ENCODE measurements around the gene ZMYND10. TPM values are rescaled to one million over a fixed set of nuclear protein-coding genes. Genes with fewer than 3 reads are reported as not detected.

The ZMYND10 gene
- total RNA-seq = 1 to 10 TPM; 5.0 to 5.1 TPM

DNA sequence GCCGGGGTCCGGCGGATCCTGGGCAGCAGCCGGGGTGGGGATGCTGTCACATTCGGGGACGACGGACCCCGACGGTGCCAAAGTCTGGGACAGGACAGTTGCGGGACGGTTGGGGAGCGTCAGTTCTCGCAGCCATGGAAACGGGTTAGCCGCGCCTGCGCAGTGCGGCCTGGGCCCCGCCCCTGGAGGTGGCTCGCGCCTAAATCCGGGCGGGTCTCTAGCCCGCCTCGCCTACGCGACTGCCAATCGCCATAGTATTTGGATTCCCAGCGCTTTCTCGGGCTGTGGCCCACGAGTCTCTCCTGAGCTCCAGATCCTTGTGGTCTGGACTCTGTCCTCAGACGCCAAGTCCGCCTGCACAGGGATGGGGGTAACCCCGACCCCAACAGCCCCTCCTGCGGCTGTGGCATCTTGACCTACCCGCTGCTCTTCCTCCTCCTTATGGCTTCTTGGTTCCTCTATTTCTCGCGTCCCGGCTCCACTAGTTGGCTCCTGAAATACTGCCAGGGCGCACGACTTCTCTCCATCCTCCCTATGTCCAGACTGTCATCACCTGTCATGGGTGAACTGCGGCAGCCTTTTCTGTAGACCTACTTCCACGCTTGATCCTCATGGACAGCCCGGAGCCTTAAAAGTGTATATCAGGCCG is at the start of gene ZMYND10:
ZMYND10 (minus strand) TSS at position 147 of the 649 bp plus-strand sequence. CDS start 153 bp downstream, outside the sequence.
- ChIA-PET CTCF (interaction anchor here (1.3 to 5.9 kb wide), 5 partner anchors 9 to 266 kb away, joined by 3 to 31 read pairs (median 4); partner anchors contain the start of gene CISH), POLR2A (interaction anchor here (1.0 to 4.3 kb wide), 2 partner anchors 8 to 11 kb away, joined by 3 to 25 read pairs; no protein-coding TSS in a partner anchor)
- Mint-ChIP-seq H3K4me3 (peak within 1 kb of the TSS; percentile 60), H3K27ac (peak within 1 kb of the TSS; percentile 62), H3K36me3 (ENCODE audit: low read depth) (peaks cover 39% of the 10 kb centered on the region), H3K27me3 (ENCODE audit: low read depth) (no peaks in the 10 kb centered on the region), H3K4me1 (ENCODE audit: low read depth) (peaks cover 89% of the 10 kb centered on the region), H3K9me3 (ENCODE audit: insufficient read depth) (no peaks in the 10 kb centered on the region)
- peak; percentile 16 for ATAC-seq
- DNase-seq = peak; percentile 85

DNA sequence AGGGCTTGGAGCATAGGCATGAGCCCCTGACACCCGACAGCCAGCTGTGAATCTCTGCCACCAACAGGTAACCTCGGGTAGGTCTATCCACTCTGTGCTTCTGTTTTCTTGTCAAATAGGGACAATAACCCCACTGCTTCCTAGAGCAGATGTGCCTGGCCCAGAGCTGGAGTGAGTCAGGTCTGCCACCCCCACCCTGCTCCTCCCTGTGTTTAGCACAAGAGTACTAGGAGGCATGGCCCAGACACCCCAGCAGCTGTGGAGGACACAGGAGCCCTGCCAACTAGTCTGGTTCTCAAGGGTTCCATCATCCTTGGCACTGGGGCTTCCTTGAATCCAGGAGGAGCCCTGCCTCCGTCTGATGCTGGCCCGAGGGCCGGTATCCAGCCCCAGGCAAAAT is 47.5 kb upstream of the ZMYND10 start:
- Mint-ChIP-seq H3K4me3 (no peak overlapping the region), H3K27me3 (ENCODE audit: low read depth) (no peaks in the 10 kb centered on the region), H3K4me1 (ENCODE audit: low read depth) (peaks cover 13% of the 10 kb centered on the region)

DNA sequence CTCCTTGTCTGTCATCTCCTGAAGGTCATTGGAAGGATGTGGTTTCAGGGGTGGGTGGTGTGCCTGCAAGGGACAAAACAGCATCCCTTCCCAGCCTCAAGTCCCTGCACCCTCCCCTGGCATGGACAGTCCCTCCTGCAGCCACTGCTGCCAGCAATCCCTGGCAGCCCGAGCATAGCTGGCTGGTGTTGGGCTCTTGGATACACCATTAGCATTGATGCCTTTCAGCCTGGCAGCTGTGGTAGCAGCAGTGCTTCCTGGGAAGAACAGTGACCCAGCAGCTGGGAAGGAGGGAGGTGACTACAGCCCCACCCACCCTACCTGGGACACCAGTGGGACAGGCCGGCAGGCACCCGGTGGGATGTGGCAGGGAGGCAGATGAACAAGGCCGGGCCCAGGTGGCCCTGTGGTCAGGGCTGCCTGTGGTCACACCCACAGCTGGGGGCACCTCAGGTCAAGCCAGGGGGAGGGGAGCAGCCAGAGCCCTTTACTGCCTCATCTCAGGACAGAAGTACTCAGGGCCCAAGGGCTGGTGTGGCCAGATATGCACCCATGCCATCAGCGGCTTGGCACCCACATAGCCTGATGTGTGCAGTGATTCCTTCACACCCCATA is 46.7 kb upstream of the ZMYND10 start:
- Mint-ChIP-seq H3K9me3 (ENCODE audit: insufficient read depth) (no peaks in the 10 kb centered on the region), H3K36me3 (ENCODE audit: low read depth) (no peaks in the 10 kb centered on the region), H3K4me1 (ENCODE audit: low read depth) (peaks cover 13% of the 10 kb centered on the region), H3K27me3 (ENCODE audit: low read depth) (no peaks in the 10 kb centered on the region), H3K4me3 (no peak overlapping the region), H3K27ac (no peak overlapping the region)
- ChIA-PET CTCF (interaction anchor here (0.9 to 1.2 kb wide), 3 partner anchors 150 to 221 kb away, joined by 3 read pairs; no protein-coding TSS in a partner anchor), POLR2A (interaction anchor here (1.1 kb wide), 1 partner anchor 17 kb away, joined by 3 read pairs; no protein-coding TSS in a partner anchor)
- ATAC-seq (no peak), DNase-seq (no peak)

More for the DNA sequence above, 47.5 kb upstream of the ZMYND10 start:
- ChIA-PET CTCF (interaction anchor here (0.9 to 1.2 kb wide), 2 partner anchors 149 to 156 kb away, joined by 3 read pairs; no protein-coding TSS in a partner anchor), POLR2A (interaction anchor here (1.1 kb wide), 1 partner anchor 18 kb away, joined by 3 read pairs; no protein-coding TSS in a partner anchor)
- H3K27ac Mint-ChIP-seq = no peak overlapping the region
- DNase-seq (no peak), ATAC-seq (no peak)
- H3K36me3 Mint-ChIP-seq (ENCODE audit: low read depth) = no peaks in the 10 kb centered on the region
- no peaks in the 10 kb centered on the region for H3K9me3 Mint-ChIP-seq (ENCODE audit: insufficient read depth)

DNA sequence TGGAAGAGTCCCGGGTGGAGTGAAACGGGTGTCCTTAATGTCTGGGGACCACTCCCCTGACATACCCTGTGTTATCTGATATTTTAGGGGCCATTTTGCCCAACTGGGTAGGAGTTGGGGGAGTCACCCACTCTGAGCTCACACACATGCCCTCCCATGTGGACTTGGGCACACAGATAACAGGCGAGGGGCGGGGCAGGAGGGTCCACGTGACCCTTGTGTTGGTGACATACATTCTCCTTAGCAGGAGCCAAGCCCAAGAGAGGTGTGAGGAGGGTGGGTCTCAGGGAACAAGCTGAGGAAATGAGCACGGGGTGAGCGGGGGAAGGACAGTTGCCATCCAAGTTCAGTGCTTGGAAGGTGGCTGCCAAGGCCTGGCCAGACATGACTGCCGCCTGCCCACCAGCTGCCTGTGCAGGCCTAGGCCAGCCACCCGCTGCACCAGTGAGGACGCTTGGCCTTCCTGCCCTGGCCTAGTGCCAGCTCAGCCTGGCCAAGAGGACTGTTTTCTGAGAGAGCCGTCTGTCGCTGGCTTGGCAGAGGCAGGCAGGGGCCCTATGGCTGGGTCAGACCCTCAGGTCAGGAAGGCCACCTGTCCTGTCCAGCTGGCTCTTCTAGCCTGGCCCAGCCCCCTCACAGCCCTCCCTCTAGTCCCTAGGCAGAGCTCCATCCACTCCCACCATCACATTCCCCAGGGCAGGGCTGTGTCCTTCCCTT is 45.1 kb upstream of the ZMYND10 start:
- no peaks in the 10 kb centered on the region for H3K27me3 Mint-ChIP-seq (ENCODE audit: low read depth)
- no peak overlapping the region for H3K27ac Mint-ChIP-seq
- H3K4me3 Mint-ChIP-seq = no peak overlapping the region
- ATAC-seq = no peak
- no peaks in the 10 kb centered on the region for H3K36me3 Mint-ChIP-seq (ENCODE audit: low read depth)
- H3K4me1 Mint-ChIP-seq (ENCODE audit: low read depth) = peaks cover 13% of the 10 kb centered on the region
- no peak for DNase-seq
- ChIA-PET POLR2A (interaction anchor here (0.9 kb wide), 1 partner anchor 25 kb away, joined by 3 read pairs; no protein-coding TSS in a partner anchor), CTCF (no interaction called here)
- H3K9me3 Mint-ChIP-seq (ENCODE audit: insufficient read depth) = no peaks in the 10 kb centered on the region

DNA sequence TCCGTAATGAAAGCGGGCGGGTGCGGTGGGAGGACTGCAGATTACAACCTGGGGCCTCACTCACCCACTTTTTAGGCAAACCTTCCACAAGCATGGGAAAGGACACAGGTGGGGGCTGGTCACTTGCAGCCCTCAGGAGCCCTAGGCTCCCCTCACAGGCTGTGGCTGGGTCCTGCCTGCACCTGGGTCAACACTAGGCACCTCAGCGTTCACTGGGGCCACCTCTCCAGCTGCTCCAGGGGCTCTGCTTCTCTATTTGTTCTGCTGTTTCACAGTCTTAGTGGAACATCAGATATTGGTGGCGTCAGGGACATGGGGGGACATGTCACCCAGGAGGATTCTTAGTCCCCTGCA is 43.9 kb upstream of the ZMYND10 start:
- Mint-ChIP-seq H3K36me3 (ENCODE audit: low read depth) (no peaks in the 10 kb centered on the region), H3K4me1 (ENCODE audit: low read depth) (peaks cover 13% of the 10 kb centered on the region), H3K27me3 (ENCODE audit: low read depth) (no peaks in the 10 kb centered on the region), H3K27ac (no peak overlapping the region), H3K4me3 (no peak overlapping the region), H3K9me3 (ENCODE audit: insufficient read depth) (no peaks in the 10 kb centered on the region)
- ChIA-PET POLR2A (no interaction called here), CTCF (no interaction called here)
- no peak for ATAC-seq
- no peak for DNase-seq

DNA sequence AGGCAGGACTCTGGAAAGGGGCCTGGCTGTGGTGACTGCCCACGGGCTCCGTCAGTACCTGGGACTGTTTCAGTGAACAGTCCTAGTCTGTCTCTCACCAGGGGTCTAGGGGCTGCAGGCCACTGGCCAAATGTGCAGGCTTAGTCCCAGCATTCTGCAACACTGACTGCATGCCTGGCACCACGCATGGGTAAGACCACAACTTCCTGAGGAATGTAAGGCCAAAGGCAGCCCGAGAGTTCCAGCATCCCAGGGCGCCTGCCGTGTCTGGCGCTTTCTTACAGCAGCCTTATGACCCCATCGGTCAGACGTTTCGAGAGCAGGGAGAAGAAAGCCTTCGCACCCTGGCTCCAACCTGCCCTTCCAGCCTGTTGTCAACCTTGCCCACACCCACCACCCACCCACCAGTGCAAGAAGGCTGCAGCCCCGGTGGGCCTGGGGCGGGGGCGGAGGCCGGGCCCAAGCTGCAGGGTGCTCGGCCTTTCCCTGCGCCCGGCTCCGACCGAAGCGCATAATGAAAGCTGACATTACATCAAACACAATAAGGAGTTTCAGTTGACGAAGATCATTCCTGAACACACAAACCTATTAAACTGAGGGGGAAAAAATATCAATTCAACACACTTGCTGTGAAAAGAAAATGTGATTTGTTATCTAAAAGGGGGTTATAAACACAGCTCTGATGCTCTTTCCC is 43.3 kb upstream of the ZMYND10 start:
- Mint-ChIP-seq H3K4me3 (no peak overlapping the region), H3K27ac (no peak overlapping the region), H3K27me3 (ENCODE audit: low read depth) (no peaks in the 10 kb centered on the region), H3K9me3 (ENCODE audit: insufficient read depth) (no peaks in the 10 kb centered on the region), H3K36me3 (ENCODE audit: low read depth) (no peaks in the 10 kb centered on the region), H3K4me1 (ENCODE audit: low read depth) (peaks cover 13% of the 10 kb centered on the region)
- DNase-seq (no peak), ATAC-seq (no peak)
- POLR2A ChIA-PET = no interaction called here
- CTCF ChIA-PET = no interaction called here

DNA sequence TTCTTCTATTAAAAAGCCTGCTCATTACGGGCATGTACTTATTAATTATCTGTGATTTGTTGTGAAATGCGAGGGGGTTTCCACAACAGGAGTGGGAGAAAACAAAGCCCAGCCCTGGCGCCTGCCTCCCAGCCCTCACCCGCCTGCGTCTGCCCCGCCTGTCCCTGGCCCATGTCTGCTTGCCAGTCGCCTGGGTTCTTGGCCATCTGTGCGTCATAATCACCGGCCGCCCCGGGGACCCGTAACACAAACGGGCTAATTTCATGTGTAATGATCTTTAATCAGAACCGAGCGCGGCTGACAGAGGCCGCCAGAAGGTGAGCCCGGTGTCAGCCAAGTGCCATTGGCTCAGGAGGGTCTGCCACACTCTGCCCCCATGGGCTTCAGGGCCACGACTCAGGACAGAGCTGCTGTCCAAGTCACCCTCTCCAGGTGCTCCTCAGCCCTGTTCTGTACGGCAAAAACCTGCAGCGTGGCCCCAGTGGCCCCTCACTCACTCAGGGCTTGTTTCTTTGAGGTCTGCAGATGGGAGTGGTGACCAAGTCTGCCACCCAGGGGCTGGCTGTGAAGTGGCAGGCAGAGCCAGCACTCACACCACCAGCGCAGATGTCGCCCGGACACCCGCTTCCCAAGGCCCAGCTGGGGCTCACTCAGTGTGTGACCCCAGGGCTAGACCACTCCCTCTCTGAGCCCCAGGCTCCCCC is 42.6 kb upstream of the ZMYND10 start:
- CTCF ChIA-PET = no interaction called here
- DNase-seq = no peak
- POLR2A ChIA-PET = no interaction called here
- H3K4me3 Mint-ChIP-seq = no peak overlapping the region
- H3K4me1 Mint-ChIP-seq (ENCODE audit: low read depth) = peaks cover 13% of the 10 kb centered on the region
- no peak for ATAC-seq
- H3K36me3 Mint-ChIP-seq (ENCODE audit: low read depth) = no peaks in the 10 kb centered on the region
- H3K27ac Mint-ChIP-seq = no peak overlapping the region
- no peaks in the 10 kb centered on the region for H3K27me3 Mint-ChIP-seq (ENCODE audit: low read depth)
- no peaks in the 10 kb centered on the region for H3K9me3 Mint-ChIP-seq (ENCODE audit: insufficient read depth)

DNA sequence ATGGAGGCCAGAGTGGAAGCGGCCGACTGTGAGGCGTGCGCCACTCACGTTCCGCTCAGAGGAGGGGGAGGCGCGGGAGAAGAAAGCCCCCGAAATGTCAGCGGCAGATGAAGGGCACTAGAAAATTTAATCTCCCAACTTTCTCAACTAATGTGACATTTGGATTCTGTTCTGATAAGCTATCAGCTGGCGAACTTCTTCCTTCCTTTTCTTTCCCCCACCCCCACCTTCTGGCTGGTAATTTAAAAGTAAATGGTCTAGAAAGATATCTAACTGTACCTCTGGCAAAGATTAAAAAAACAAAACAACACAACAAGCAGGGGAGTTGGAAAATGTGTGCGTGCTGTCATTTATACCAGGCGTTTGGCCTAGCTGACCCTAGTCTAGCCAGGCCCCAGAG is 40.2 kb upstream of the ZMYND10 start:
- ATAC-seq = no peak
- CTCF ChIA-PET = no interaction called here
- no peak overlapping the region for H3K4me3 Mint-ChIP-seq
- DNase-seq = no peak
- H3K27me3 Mint-ChIP-seq (ENCODE audit: low read depth) = no peaks in the 10 kb centered on the region
- POLR2A ChIA-PET = no interaction called here
- no peak overlapping the region for H3K27ac Mint-ChIP-seq
- H3K36me3 Mint-ChIP-seq (ENCODE audit: low read depth) = no peaks in the 10 kb centered on the region
- H3K9me3 Mint-ChIP-seq (ENCODE audit: insufficient read depth) = no peaks in the 10 kb centered on the region
- H3K4me1 Mint-ChIP-seq (ENCODE audit: low read depth) = no peaks in the 10 kb centered on the region

DNA sequence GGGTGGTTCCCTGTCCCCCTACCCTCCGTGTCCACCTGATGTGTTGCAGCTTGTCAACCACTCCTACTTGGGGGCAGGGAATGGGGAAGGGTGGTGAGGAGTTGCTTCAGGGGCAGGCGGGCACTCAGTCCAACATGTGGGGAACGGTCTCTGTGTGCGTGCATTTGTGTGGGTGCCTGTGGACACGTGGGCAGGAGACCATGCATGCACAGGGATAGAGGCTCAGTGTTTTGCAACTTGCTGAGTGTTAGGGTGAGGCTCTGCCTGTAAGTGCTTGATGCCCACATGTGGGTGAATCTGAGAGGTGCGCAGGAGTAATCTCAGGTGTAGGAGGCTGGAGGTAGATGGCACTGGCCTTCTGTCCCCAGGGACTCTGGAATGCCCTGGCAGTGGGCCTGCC is 38.2 kb upstream of the ZMYND10 start:
- no peak for DNase-seq
- no peak for ATAC-seq
- Mint-ChIP-seq H3K27ac (no peak overlapping the region), H3K27me3 (ENCODE audit: low read depth) (no peaks in the 10 kb centered on the region), H3K9me3 (ENCODE audit: insufficient read depth) (no peaks in the 10 kb centered on the region), H3K4me3 (no peak overlapping the region), H3K36me3 (ENCODE audit: low read depth) (no peaks in the 10 kb centered on the region), H3K4me1 (ENCODE audit: low read depth) (no peaks in the 10 kb centered on the region)
- CTCF ChIA-PET = interaction anchor here (0.7 to 1.0 kb wide), 2 partner anchors 31 to 159 kb away, joined by 3 to 4 read pairs; no protein-coding TSS in a partner anchor
- POLR2A ChIA-PET = no interaction called here

DNA sequence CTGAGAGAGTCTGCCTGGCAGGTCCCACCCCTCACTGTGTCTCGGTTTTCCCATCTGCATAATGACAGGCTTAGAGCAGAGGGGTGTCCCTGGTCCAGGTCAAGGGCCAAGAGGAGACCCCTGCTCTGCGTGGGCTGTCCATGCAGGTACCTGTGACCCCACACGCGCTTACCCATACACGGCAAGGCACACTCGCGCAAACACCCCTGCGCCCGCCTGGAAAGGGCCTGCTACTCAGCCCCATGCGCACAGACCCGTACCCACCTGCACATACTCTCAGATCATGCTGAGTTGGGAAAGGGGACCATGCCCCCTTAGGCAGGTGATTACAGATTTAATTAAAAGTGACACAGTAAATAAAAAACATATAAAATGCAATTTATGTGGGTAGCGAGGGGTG is 37.2 kb upstream of the ZMYND10 start:
- Mint-ChIP-seq H3K4me3 (no peak overlapping the region), H3K36me3 (ENCODE audit: low read depth) (no peaks in the 10 kb centered on the region), H3K27ac (no peak overlapping the region), H3K4me1 (ENCODE audit: low read depth) (no peaks in the 10 kb centered on the region), H3K27me3 (ENCODE audit: low read depth) (no peaks in the 10 kb centered on the region), H3K9me3 (ENCODE audit: insufficient read depth) (no peaks in the 10 kb centered on the region)
- ChIA-PET POLR2A (no interaction called here), CTCF (interaction anchor here (1.0 kb wide), 1 partner anchor 160 kb away, joined by 4 read pairs; no protein-coding TSS in a partner anchor)
- ATAC-seq (no peak), DNase-seq (no peak)

DNA sequence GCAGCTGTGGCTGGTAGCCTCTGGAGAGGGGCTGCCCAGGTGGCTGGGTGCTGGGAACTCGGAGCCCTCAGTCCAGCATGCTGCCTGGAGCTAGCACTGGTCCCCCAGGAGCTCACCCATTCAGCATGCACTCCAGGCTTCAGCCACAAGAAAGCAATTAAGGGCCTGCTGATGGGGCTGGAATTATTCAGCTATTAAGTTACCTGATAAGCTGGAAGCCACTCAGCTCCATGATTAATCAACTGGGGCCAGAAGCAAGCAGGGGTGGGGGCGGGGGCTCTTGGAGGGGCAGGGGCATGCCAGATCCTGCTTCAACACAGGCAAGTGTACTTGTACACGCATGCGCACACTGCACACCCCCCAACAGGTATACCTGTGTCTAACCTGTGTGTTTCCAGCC is 35.9 kb upstream of the ZMYND10 start:
- DNase-seq (no peak), ATAC-seq (no peak)
- CTCF ChIA-PET = no interaction called here
- POLR2A ChIA-PET = no interaction called here
- Mint-ChIP-seq H3K27ac (no peak overlapping the region), H3K4me1 (ENCODE audit: low read depth) (no peaks in the 10 kb centered on the region), H3K4me3 (no peak overlapping the region), H3K27me3 (ENCODE audit: low read depth) (no peaks in the 10 kb centered on the region), H3K9me3 (ENCODE audit: insufficient read depth) (no peaks in the 10 kb centered on the region), H3K36me3 (ENCODE audit: low read depth) (no peaks in the 10 kb centered on the region)

Measured in activated CD8-positive, alpha-beta T cell treated with anti-CD3 and anti-CD28 coated beads, Interleukin-2, amount 10 ng/mL, durations not matched to agents 7 days and 5 days (primary cell).